ENCODE results near the gene ADAMTS19.

Gene ADAMTS19

GRCh38 chr5:129748913-129749880 is 289.1 kb downstream of the ADAMTS19 start:
- H3K4me1 Mint-ChIP-seq (ENCODE audit: low read depth): no peaks in the 10 kb centered on the region
- DNase-seq (ENCODE audit: low spot score): no peak
- no peak overlapping the region for H3K4me3 Mint-ChIP-seq
- no peaks in the 10 kb centered on the region for H3K27me3 Mint-ChIP-seq (ENCODE audit: low read depth)
- H3K9me3 Mint-ChIP-seq: no peaks in the 10 kb centered on the region
- H3K27ac Mint-ChIP-seq: no peak overlapping the region
- no peaks in the 10 kb centered on the region for H3K36me3 Mint-ChIP-seq (ENCODE audit: low read depth)

- Mint-ChIP-seq H3K4me3 (no peak overlapping the region), H3K27ac (no peak overlapping the region), H3K4me1 (ENCODE audit: low read depth) (no peaks in the 10 kb centered on the region), H3K27me3 (ENCODE audit: low read depth) (no peaks in the 10 kb centered on the region), H3K36me3 (ENCODE audit: low read depth) (no peaks in the 10 kb centered on the region), H3K9me3 (no peaks in the 10 kb centered on the region)
- DNase-seq (ENCODE audit: low spot score): no peak
Measured at GRCh38 chr5:129760636-129761325, 300.7 kb downstream of the ADAMTS19 start.

- Mint-ChIP-seq H3K27me3 (ENCODE audit: low read depth) (no peaks in the 10 kb centered on the region), H3K36me3 (ENCODE audit: low read depth) (no peaks in the 10 kb centered on the region), H3K4me1 (ENCODE audit: low read depth) (no peaks in the 10 kb centered on the region), H3K4me3 (no peak overlapping the region), H3K9me3 (no peaks in the 10 kb centered on the region), H3K27ac (no peak overlapping the region)
- no peak for DNase-seq (ENCODE audit: low spot score)
Measured at GRCh38 chr5:129763651-129764050, 303.6 kb downstream of the ADAMTS19 start.

DNA sequence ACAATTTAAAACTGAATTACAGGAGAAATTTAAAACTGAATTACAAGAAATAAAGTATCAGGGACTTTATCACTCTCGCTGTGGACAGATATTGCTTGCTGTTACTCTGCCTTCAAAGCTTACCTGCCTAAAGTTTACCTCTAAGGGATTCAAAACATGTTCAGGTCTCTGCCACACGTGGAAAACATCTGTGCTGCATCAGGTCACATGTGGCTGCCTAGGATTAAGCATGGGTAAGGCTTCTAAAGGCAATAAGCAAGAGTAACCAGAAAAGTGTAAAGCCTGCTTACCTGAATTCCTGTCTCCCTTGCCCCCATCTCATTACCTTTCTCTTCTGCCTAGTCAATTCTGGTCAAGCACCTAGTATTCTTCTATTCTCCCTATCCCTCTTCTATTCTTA is 306.7 kb downstream of the ADAMTS19 start:
- no peak for DNase-seq (ENCODE audit: low spot score)
- H3K9me3 Mint-ChIP-seq: no peaks in the 10 kb centered on the region
- H3K27me3 Mint-ChIP-seq (ENCODE audit: low read depth): no peaks in the 10 kb centered on the region
- no peaks in the 10 kb centered on the region for H3K4me1 Mint-ChIP-seq (ENCODE audit: low read depth)
- no peaks in the 10 kb centered on the region for H3K36me3 Mint-ChIP-seq (ENCODE audit: low read depth)
- no peak overlapping the region for H3K4me3 Mint-ChIP-seq
- no peak overlapping the region for H3K27ac Mint-ChIP-seq

DNA sequence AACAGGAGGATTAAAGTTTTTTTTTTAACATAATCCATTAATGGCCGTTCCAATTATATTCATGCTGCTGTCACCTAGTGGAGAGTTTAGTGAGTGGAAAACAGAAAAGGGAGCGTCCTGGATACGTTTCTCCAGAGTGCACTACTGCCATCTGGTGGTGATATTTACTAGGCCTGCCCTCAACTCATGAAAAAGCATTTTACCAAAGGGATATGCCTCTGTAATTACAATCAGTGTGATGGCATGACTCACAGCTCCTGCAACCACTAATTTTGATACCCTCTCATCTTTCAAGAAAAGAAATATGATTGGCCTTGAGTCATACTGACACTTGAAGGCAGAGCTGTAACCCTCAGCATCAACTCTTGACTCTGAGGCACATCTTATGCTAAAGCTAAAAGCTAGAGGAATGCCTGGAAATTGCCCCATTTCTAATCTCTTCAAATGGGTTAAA is 307.9 kb downstream of the ADAMTS19 start:
- Mint-ChIP-seq H3K27me3 (ENCODE audit: low read depth) (no peaks in the 10 kb centered on the region), H3K27ac (no peak overlapping the region), H3K4me1 (ENCODE audit: low read depth) (no peaks in the 10 kb centered on the region), H3K36me3 (ENCODE audit: low read depth) (no peaks in the 10 kb centered on the region), H3K9me3 (no peaks in the 10 kb centered on the region), H3K4me3 (no peak overlapping the region)
- DNase-seq (ENCODE audit: low spot score): peak; percentile 61

DNA sequence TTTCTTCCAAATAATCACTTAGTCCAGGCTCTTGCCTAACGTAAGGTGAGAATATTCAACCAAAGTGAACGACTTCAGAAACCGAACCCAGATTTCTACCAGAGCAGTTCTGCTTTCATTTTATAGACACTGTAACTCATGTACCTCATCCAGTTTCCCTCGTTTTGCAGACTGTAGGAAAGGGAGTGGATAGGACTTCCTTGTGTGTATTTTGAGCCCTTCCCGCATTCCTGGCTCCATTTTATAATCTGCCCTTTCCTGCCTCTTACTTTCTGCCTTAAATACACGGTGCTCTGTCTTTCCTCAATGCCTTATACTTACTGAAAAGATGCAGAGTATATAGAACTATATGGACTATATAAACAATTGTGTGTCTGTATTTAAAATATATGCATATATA is 308.6 kb downstream of the ADAMTS19 start:
- Mint-ChIP-seq H3K9me3 (no peaks in the 10 kb centered on the region), H3K27me3 (ENCODE audit: low read depth) (no peaks in the 10 kb centered on the region), H3K36me3 (ENCODE audit: low read depth) (no peaks in the 10 kb centered on the region), H3K27ac (no peak overlapping the region), H3K4me3 (no peak overlapping the region), H3K4me1 (ENCODE audit: low read depth) (no peaks in the 10 kb centered on the region)
- no peak for DNase-seq (ENCODE audit: low spot score)

- no peak overlapping the region for H3K27ac Mint-ChIP-seq
- H3K36me3 Mint-ChIP-seq (ENCODE audit: low read depth): no peaks in the 10 kb centered on the region
- H3K9me3 Mint-ChIP-seq: no peaks in the 10 kb centered on the region
- H3K4me1 Mint-ChIP-seq (ENCODE audit: low read depth): no peaks in the 10 kb centered on the region
- no peak overlapping the region for H3K4me3 Mint-ChIP-seq
- no peak for DNase-seq (ENCODE audit: low spot score)
- H3K27me3 Mint-ChIP-seq (ENCODE audit: low read depth): no peaks in the 10 kb centered on the region
Measured at GRCh38 chr5:129770024-129770820, 310.1 kb downstream of the ADAMTS19 start.

DNA sequence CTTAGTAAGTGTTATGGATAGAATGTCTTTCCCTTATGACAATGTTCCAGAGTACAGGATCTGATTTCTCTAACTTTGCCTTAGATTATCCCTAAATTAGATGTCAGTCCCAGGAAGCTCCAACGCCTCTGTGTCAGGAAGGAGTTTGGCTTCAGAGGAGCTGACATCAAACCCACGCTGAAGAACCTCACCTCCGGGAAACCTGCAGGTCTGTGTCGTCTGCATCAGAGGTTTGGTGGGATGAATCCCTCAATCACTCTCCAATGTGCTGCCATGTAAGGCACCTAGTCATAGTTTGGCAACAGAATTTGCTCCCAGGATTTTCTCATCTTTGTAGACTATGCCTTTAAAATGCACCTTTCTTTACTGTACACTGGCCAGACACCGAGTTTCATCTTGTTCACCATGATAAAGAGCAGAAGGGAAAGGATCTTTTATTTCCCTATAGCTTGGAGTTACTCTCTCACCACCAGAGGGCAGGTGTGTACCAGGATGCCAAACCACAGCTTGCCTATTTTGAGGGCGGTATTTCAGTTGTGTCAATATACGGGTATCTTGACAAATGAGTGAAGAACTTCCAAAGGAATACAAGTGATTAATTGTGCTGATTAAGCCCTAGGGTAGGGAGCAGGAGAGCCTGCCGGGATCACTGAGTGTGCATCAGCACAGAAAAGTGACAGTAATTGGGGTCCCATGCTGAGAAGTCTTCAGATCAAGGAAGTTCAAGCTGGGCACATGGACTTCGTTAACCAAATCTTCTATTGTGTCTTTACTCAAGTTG is 311.1 kb downstream of the ADAMTS19 start:
- Mint-ChIP-seq H3K4me3 (no peak overlapping the region), H3K9me3 (no peaks in the 10 kb centered on the region), H3K27me3 (ENCODE audit: low read depth) (no peaks in the 10 kb centered on the region), H3K4me1 (ENCODE audit: low read depth) (no peaks in the 10 kb centered on the region), H3K36me3 (ENCODE audit: low read depth) (no peaks in the 10 kb centered on the region), H3K27ac (no peak overlapping the region)
- peak; percentile 17 for DNase-seq (ENCODE audit: low spot score)

DNA sequence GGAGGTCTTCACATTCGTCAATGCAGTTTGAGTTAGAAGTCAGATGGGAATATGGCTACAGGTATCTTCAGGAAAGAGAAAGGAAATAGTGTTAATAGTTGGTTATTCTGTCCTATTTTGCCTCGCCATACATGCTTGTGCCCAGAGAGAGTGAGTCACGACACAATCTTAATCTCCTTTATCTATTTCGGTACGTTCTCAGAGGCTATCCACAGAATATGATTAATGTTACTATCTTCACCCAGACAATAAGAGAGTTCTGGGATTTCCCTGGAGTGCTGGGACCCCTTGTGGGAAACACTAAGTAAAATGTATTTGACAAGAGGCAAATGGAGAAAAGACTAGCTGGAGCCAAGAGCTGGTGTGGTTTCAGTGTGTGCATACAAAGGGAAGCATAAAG is 313.3 kb downstream of the ADAMTS19 start:
- Mint-ChIP-seq H3K36me3 (ENCODE audit: low read depth) (no peaks in the 10 kb centered on the region), H3K27me3 (ENCODE audit: low read depth) (no peaks in the 10 kb centered on the region), H3K4me3 (no peak overlapping the region), H3K27ac (no peak overlapping the region), H3K4me1 (ENCODE audit: low read depth) (no peaks in the 10 kb centered on the region), H3K9me3 (no peaks in the 10 kb centered on the region)
- DNase-seq (ENCODE audit: low spot score): no peak

GRCh38 chr5:129781594-129781993 is 321.5 kb downstream of the ADAMTS19 start:
- Mint-ChIP-seq H3K27ac (no peak overlapping the region), H3K4me1 (ENCODE audit: low read depth) (no peaks in the 10 kb centered on the region), H3K4me3 (no peak overlapping the region), H3K9me3 (no peaks in the 10 kb centered on the region), H3K36me3 (ENCODE audit: low read depth) (no peaks in the 10 kb centered on the region), H3K27me3 (ENCODE audit: low read depth) (no peaks in the 10 kb centered on the region)
- no peak for DNase-seq (ENCODE audit: low spot score)

All from T-helper 2 cell treated with Interferon-gamma antibody and Interleukin-4, amounts not matched to agents 5 μg/mL and 100 μg/mL, for 36 hours (primary cell).